NCI-H187 (cell line): ENCODE measurements around the gene GLIS2.

Source experiments
- DNase-seq, 2 experiments: peaks; one replicate each; lab custom pipeline; 2025; lab: John Stamatoyannopoulos, UW

GLIS2 gene

GRCh38 chr16:4297480-4297879 is 18.4 kb upstream of the GLIS2 start:
- DNase-seq, result no peak

GRCh38 chr16:4298761-4299522 is 16.9 kb upstream of the GLIS2 start:
- no peak for DNase-seq

- no peak for DNase-seq
Observed at GRCh38 chr16:4301177-4301576, 14.7 kb upstream of the GLIS2 start.

GRCh38 chr16:4301968-4302367 is 13.9 kb upstream of the GLIS2 start:
- DNase-seq, result no peak

GRCh38 chr16:4303973-4304372 is 11.9 kb upstream of the GLIS2 start:
- no peak for DNase-seq

GRCh38 chr16:4306470-4307214 is 9.2 kb upstream of the GLIS2 start:
- DNase-seq, result peak; percentile 67 to 79

- DNase-seq, result peak; percentile 48 to 64
Observed at GRCh38 chr16:4307215-4308037, 8.4 kb upstream of the GLIS2 start.

- no peak for DNase-seq
Observed at GRCh38 chr16:4309102-4309832, 6.6 kb upstream of the GLIS2 start.

GRCh38 chr16:4309833-4310266 is 6.0 kb upstream of the GLIS2 start:
- DNase-seq, result no peak

- DNase-seq, result no peak
Observed at GRCh38 chr16:4313563-4314531, 2.0 kb upstream of the GLIS2 start.

- DNase-seq, result no peak
Observed at GRCh38 chr16:4314532-4315185, 1.2 kb upstream of the GLIS2 start.

GRCh38 chr16:4316108-4316863 is 419 bp downstream of the GLIS2 start:
- DNase-seq, result no peak

GRCh38 chr16:4316864-4317531 is 1.1 kb downstream of the GLIS2 start:
- no peak for DNase-seq

- no peak for DNase-seq
Observed at GRCh38 chr16:4317532-4318450, 1.9 kb downstream of the GLIS2 start.

- DNase-seq, result no peak
Observed at GRCh38 chr16:4318451-4318910, 2.6 kb downstream of the GLIS2 start.

- DNase-seq, result no peak
Observed at GRCh38 chr16:4318967-4319366, 3.1 kb downstream of the GLIS2 start.
